HepG2 (cell line): ENCODE results near the gene TBC1D21. TPM values are rescaled to one million over a fixed set of nuclear protein-coding genes. Genes with fewer than 3 reads are reported as not detected.

Source experiments
- ATAC-seq: fragments of 200-7000 bp; cut with Tn5 transposase; 3 replicates; pipeline ENCODE4 v1.9.1; 2020; ENCODE audit warnings: mild to moderate bottlenecking, moderate library complexity
- BruUV-seq: library from RNA; stranded (reverse); fragments of 400-500 nt; replicated peaks from 2 replicates; lab custom pipeline; 2021; lab: Mats Ljungman, UMichigan
- CTCF ChIA-PET: fragments of 300-600 bp; formaldehyde crosslinking; extraction: SDS; loops from one replicate; lab custom pipeline; 2021; ENCODE audit warnings: low total read pairs, inconsistent platforms, low intra/inter-chr PET ratio; lab: Yijun Ruan, JAX
- POLR2A ChIA-PET: fragments of 350-600 bp; sonication (Branson Sonifier 250); formaldehyde crosslinking; loops from one replicate; lab custom pipeline; 2020; ENCODE audit warnings: antibody characterized with exemption, inconsistent platforms; lab: Yijun Ruan, JAX
- DNase-seq: peaks from one replicate; pipeline ENCODE4 v3.0.0-alpha.2; 2015; ENCODE audit warnings: low spot score
- FAIRE-seq: peaks from 3 replicates; lab custom pipeline; 2011; peaks lifted over from hg19 to GRCh38; lab: Jason Lieb, UNC
- H2AFZ ChIP-seq: one replicate; pipeline ENCODE4 v1.6.1; 2011; ENCODE audit warnings: low read length, inconsistent platforms
- H3K27ac ChIP-seq: fragments of 300-600 bp; 3 replicates; pipeline ENCODE4 v1.8.0; 2011; ENCODE audit warnings: mixed run types, mild to moderate bottlenecking, mixed read lengths, low read length, inconsistent platforms; ENCODE audit not compliant: insufficient read depth; ENCODE audit errors: extremely low read length
- H3K27me3 ChIP-seq, 2 experiments: fragments of 200-600 bp in 1 of 2; 2 replicates in 1 of 2; 3 replicates in 1 of 2; pipeline versions ENCODE4 v1.6.0 to v1.8.0; 2011; ENCODE audit warnings: low read length in 2 of 2, mild to moderate bottlenecking in 2 of 2, moderate library complexity in 2 of 2, inconsistent platforms in 1 of 2; ENCODE audit not compliant: insufficient read depth in 2 of 2, control insufficient read depth in 1 of 2
- H3K36me3 ChIP-seq, 2 experiments: fragments of 200-600 bp in 1 of 2; replicated peaks in 1 of 2; 2 replicates in 1 of 2; 3 replicates in 1 of 2; pipeline versions ENCODE4 v1.5.1 to v1.8.0; 2011; ENCODE audit warnings: low read length in 2 of 2, inconsistent platforms in 1 of 2; ENCODE audit not compliant: insufficient read depth in 2 of 2, control insufficient read depth in 1 of 2
- H3K4me1 ChIP-seq: 2 replicates; pipeline ENCODE4 v1.5.1; 2012; ENCODE audit warnings: low read length, inconsistent platforms; ENCODE audit not compliant: insufficient read depth
- H3K4me2 ChIP-seq: 2 replicates; pipeline ENCODE4 v1.6.0; 2011; ENCODE audit warnings: low read depth, low read length, inconsistent platforms
- H3K4me3 ChIP-seq, 3 experiments: fragments of 200-600 bp in 1 of 3; sonication (generic), shearing (Covaris generic) in 1 of 3; replicated peaks in 1 of 3; 2 replicates each; pipeline ENCODE4 v1.5.1; 2011 to 2016; ENCODE audit warnings: low read length in 3 of 3, inconsistent platforms in 2 of 3, low read depth in 2 of 3, mild to moderate bottlenecking in 2 of 3, control low read depth in 1 of 3, mixed read lengths in 1 of 3; ENCODE audit not compliant: insufficient read depth in 1 of 3
- H3K79me2 ChIP-seq: one replicate; pipeline ENCODE4 v1.6.1; 2011; ENCODE audit warnings: low read length, inconsistent platforms; ENCODE audit not compliant: insufficient read depth
- H3K9ac ChIP-seq: 2 replicates; pipeline ENCODE4 v1.6.0; 2011; ENCODE audit warnings: mild to moderate bottlenecking, low read depth, low read length, inconsistent platforms; ENCODE audit not compliant: insufficient read depth
- H3K9me3 ChIP-seq: 2 replicates; pipeline ENCODE4 v1.5.1; 2012; ENCODE audit warnings: mild to moderate bottlenecking, low read length
- H4K20me1 ChIP-seq: 2 replicates; pipeline ENCODE4 v1.6.0; 2011; ENCODE audit warnings: inconsistent platforms, mild to moderate bottlenecking, low read length, moderate library complexity; ENCODE audit not compliant: insufficient read depth
- ARNT2 ChIP-seq: sonication (generic); formaldehyde crosslinking; IDR thresholded peaks from 2 replicates; pipeline ENCODE4 v1.8.0; 2022; ENCODE audit warnings: mild to moderate bottlenecking, low read depth, missing genetic modification reagents, moderate library complexity
- ATF4 ChIP-seq, 2 experiments: fragments of 450-650 bp in 1 of 2; sonication (generic) in 1 of 2; formaldehyde crosslinking; IDR thresholded peaks; 2 replicates each; pipeline versions ENCODE4 v1.5.0 to v1.8.0; 2020 to 2022; ENCODE audit warnings: mild to moderate bottlenecking in 1 of 2, missing genetic modification reagents in 1 of 2
- EED ChIP-seq: sonication (generic); formaldehyde crosslinking; IDR thresholded peaks from 2 replicates; pipeline ENCODE4 v1.5.0; 2020; ENCODE audit warnings: mild to moderate bottlenecking, missing genetic modification reagents
- FOXK2 ChIP-seq: fragments of 450-650 bp; IDR thresholded peaks from 2 replicates; pipeline ENCODE4 v1.6.1; 2016
- MAFK ChIP-seq, 2 experiments: IDR thresholded peaks in 1 of 2; conservative IDR thresholded peaks in 1 of 2; 2 replicates each; pipeline ENCODE4 v1.6.1; 2011; ENCODE audit warnings: improper control_type of control experiment in 2 of 2, low read length in 2 of 2
- RORA ChIP-seq: sonication (generic); formaldehyde crosslinking; IDR thresholded peaks from 2 replicates; pipeline ENCODE4 v1.5.0; 2020; ENCODE audit warnings: mild to moderate bottlenecking, missing genetic modification reagents, moderate library complexity
- SALL2 ChIP-seq: sonication (generic); formaldehyde crosslinking; IDR thresholded peaks from 2 replicates; pipeline ENCODE4 v1.8.1; 2023; ENCODE audit warnings: mild to moderate bottlenecking, missing genetic modification reagents, inconsistent platforms
- SSRP1 ChIP-seq: IDR thresholded peaks from 2 replicates; pipeline ENCODE4 v1.6.1; 2016; ENCODE audit warnings: control low read depth
- USF2 ChIP-seq, 2 experiments: sonication (generic) in 1 of 2; formaldehyde crosslinking in 1 of 2; IDR thresholded peaks; 2 replicates each; pipeline versions ENCODE4 v1.5.1 to v1.6.1; 2011 to 2020; ENCODE audit warnings: borderline replicate concordance in 1 of 2, low read depth in 1 of 2, low read length in 1 of 2, mild to moderate bottlenecking in 1 of 2, missing genetic modification reagents in 1 of 2, moderate library complexity in 1 of 2
- ZBTB1 ChIP-seq: sonication (generic); formaldehyde crosslinking; IDR thresholded peaks from 2 replicates; pipeline ENCODE4 v1.4.0; 2020; ENCODE audit warnings: missing genetic modification reagents, borderline replicate concordance
- ZNF556 ChIP-seq: sonication (generic); formaldehyde crosslinking; IDR thresholded peaks from 2 replicates; pipeline ENCODE4 v1.4.0; 2020; ENCODE audit warnings: mild to moderate bottlenecking, missing genetic modification reagents, borderline replicate concordance
- WGBS: methylation state at CpG from one replicate; pipeline ENCODE4 v1.1.6; 2017; ENCODE audit warnings: low lambda C conversion rate; 5-methylcytosine and 5-hydroxymethylcytosine counted together
- in situ Hi-C: cut with HindIII; loops from 2 replicates; pipeline ENCODE4 v1.10.0; 2017; ENCODE audit warnings: low pct_unique_long_range_greater_than_20kb; ENCODE audit not compliant: extremely low pct_ligation_motif_present
- intact Hi-C: fragments of 100-400 bp; cut with micrococcal nuclease; formaldehyde crosslinking; loops from one replicate; pipeline ENCODE4 v1.10.0; 2022; ENCODE audit not compliant: unreplicated experiment
- polyA plus RNA-seq, 8 experiments: library from polyadenylated mRNA; depleted of rRNA in 3 of 8; stranded (reverse) in 7 of 8; unstranded in 1 of 8; fragments of >200 nt; fragmentation: Illumina TruSeq in 4 of 8; extraction: Trizol in 4 of 8; gene quantifications; 2 replicates each; pipeline versions ENCODE4 v1.2.1 to v1.2.3, GENCODE V29; 2011 to 2016; ENCODE audit warnings: low read depth in 4 of 8, missing spikeins in 1 of 8, mixed read lengths in 1 of 8; ENCODE audit not compliant: insufficient read depth in 1 of 8
- total RNA-seq, 5 experiments: library from RNA; depleted of rRNA; stranded (reverse); fragments of >200 nt; fragmentation: Illumina TruSeq; extraction: Trizol; gene quantifications; 2 replicates each; pipeline ENCODE4 v1.2.3, GENCODE V29; 2016; ENCODE audit warnings: low read depth in 1 of 5

The TBC1D21 gene
- total and polyA plus RNA-seq, 2 of the 13 experiments (the other 11 are each of a cell fraction or from before 2014, with no cell fraction given) = not detected

DNA sequence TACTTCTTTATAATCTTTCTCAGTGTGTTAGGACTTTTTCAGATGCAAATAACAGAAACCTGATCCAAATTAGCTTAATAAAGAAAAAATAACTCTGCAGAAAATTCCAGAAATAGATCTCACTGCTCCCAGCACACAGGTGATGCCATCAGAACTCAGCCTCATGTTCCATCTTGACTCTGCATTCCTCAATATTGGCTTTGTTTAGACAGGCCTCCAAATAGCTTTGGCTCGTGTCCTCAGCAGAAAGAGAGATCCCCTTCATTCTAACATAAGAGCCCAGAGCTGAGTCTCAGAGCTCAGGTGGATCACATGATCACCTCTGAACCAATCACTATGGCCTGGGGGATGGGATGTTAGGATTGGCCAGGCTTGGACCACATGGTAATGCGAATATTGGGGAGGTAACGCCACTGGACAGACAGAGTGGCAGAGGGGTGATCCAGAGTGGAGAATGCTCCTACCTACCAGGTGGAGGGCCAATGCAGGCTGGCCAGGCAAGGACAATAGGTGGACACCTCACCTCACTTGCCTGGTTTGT, 46.6 kb upstream of the TBC1D21 start (continued):
- TF ChIP-seq ATF4 (CRISPR knock-in tag; IDR thresholded peaks at IDR 0.05) (no peak), ARNT2 (CRISPR knock-in tag) (no peak), MAFK (conservative IDR thresholded peaks at IDR 0.05 in 1 of 2, IDR thresholded peaks at IDR 0.05 in 1 of 2; ENCODE audit: low read length in 2 of 2) (no peak)

DNA sequence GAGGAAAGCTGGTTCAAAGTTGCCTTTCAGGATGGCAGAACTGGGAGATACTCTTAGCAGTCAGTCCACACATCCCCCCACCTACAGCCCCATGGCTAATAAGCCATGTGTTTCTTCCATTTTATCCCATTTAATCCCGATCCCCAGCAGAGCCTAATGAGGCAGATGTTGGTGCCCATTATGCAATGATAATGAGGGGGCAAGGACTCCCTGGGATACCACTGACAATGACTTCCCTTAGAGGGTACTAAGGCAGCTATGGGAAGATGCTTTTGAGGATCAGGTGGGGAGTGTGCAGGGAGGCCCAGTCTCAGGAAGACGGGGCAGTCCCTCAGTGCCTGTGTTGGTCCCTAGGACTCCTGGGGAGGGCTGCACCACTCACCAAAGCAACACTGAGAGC, 43.8 kb upstream of the TBC1D21 start:
- intact Hi-C loops = no loop called here
- Histone ChIP-seq H3K4me1 (no peaks in the 10 kb centered on the region), H3K27ac (no peak overlapping the region), H2AFZ (no peak overlapping the region), H3K27me3 (no peaks in the 10 kb centered on the region; a peak in 2 of 5 replicates), H3K9ac (no peak overlapping the region), H4K20me1 (no peaks in the 10 kb centered on the region), H3K9me3 (no peaks in the 10 kb centered on the region), H3K36me3 (no peaks in the 10 kb centered on the region), H3K4me2 (no peak overlapping the region), H3K4me3 (no peak overlapping the region), H3K79me2 (no peaks in the 10 kb centered on the region)
- FAIRE-seq (no peak), ATAC-seq (no peak), DNase-seq (no peak)
- BruUV-seq = no TSS peak
- 7% methylated on average over 2 of the region's 2 CpGs for WGBS
- in situ Hi-C loops = no loop called here
- ChIA-PET CTCF (no interaction called here), POLR2A (no interaction called here)
- no peak for TF ChIP-seq RORA
- TF ChIP-seq ZNF556 (CRISPR knock-in tag) = no peak
- no peak for TF ChIP-seq SALL2 (CRISPR knock-in tag)
- no peak for TF ChIP-seq EED (CRISPR knock-in tag)
- TF ChIP-seq FOXK2 = no peak
- no peak for TF ChIP-seq ZBTB1 (CRISPR knock-in tag)
- no peak for TF ChIP-seq USF2 (IDR thresholded peaks at IDR 0.05; ENCODE audit: low read depth, low read length)
- no peak for TF ChIP-seq USF2 (CRISPR knock-in tag; IDR thresholded peaks at IDR 0.05; ENCODE audit: borderline replicate concordance)
- TF ChIP-seq SSRP1 (CRISPR knock-in tag) = no peak
